Hematopoietic multipotent progenitor cell treated with erythropoietin and hydrocortisone succinate and interleukin-3 and kit ligand, for 17 days (in vitro differentiated cells): ENCODE measurements around the gene SEMA3E.
"Not testable (repeated sequence)": the region's sequence is repeated elsewhere in the genome, so short reads cannot be mapped to it uniquely, and the experiment has no call there.

Experiments used
- DNase-seq: peaks from one replicate; pipeline ENCODE4 v3.0.0-alpha.2; 2015; ENCODE audit warnings: low spot score

The SEMA3E gene

DNA sequence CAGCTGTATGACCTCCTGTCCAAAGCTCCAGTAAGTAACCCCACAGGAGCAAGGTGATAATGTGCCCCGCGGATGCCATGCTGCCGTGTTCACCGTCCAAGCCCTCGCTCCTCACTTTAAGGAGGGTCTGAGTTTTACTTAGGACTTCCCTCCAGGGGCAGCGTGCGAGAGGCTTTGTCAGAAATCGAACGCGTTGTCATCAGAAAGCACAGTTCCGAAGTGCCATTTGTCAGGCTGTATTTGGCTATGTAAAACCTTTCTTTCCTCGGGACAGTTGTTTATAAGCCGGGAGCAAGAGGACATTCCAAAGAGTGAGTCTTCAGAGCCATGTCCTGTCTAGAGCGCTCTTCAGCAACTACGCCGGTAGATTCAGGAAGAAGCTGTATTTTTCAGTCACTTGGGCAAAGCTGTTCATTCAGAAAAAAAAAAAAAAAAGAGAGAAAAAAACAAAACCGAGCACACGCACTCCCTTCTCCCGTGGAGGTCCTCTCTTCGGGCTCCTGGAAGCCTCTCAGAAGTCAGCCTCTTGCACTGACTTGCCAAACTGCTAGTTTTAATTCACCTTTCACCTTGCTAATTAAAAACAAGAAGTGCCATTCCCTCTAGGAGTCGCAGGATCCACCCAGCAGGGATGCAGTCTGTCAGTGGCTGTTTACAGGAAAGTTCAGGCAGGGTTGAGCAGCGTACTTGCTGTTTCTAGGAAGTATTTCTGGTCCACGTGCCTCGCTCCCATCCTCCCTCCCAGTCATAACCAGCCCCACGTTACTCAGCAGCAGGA, at the start of gene SEMA3E:
Gene SEMA3E, minus strand, starts transcription at position 676 of the 778 bp plus-strand sequence.
- no peak for DNase-seq

DNA sequence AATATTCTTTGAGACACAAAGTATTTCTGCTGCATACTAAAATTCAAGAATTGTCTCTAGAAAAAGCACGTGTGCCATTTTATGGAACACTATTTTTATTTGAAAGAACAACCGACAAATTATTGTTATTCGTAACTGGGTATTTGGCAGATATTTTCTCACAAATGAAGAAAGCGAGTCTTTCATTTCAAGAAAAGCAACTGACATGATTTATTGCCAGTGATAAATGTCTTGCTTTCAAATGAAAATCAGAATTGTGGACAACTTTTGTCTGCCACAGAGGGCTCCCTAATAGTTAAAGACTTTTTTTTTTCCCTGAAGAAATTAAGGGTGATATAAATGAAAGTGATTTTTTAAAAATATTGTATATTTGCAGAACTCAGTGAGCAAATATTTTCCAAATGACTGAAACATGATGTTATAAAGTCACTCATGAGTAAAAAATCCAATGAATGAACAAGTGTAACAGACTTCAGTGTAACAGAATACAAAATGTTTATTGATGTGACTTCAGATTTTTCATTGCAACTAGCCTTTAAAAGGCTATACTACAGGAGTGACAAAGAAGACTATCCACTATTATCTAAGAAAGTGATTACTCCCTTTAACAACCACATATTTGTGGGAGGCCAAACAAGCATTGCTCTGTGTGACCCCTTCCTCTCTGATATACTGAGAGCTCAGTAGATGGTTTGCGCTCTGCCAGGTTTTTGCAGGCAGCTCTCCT, 49.0 kb upstream of the SEMA3E start:
- DNase-seq, result no peak

GRCh38 chr7:83696101-83696500, 47.2 kb upstream of the SEMA3E start:
- no peak for DNase-seq

DNA sequence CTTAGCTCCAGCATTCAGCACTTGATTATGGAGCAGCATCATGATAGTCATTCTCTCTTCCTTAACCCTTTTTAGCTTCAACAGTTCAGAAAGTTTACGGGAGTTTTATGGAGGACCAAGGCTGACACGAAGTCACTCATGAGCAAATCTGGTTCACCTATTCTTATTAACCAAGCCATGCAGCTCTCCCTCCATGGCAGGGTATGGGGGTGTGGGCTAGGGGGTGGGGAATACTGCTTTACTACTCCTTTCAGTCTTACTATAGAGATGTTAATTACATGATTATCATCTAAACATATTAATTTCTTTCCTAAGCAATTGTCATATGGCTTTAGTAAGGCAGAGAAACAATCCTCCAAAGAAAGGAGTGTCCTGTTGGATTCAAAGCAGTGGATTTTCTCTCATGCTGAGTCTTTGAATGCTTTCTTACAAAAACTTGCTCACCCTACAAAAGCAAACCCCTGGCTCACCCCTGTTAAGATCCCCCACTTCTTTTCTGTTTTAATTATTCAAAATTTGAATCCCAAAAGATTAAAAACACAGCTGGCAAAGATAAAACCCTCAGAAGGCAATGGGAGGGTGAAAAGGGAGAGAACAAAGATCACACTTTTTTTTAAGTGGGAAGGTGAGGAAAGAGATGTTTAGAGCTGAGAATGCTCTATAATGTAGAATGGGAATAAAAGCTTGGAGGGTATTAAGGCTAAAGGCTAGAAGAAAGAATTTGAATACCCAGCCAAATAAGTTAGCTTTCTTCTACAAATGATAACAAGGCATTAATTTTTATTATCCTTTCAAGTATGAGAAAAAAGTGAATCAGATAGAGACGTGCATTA, 46.4 kb upstream of the SEMA3E start:
- DNase-seq, result no peak

- DNase-seq, result no peak
Observed at GRCh38 chr7:83693256-83693655, 44.3 kb upstream of the SEMA3E start.

GRCh38 chr7:83691095-83691494, 42.2 kb upstream of the SEMA3E start:
- DNase-seq, result no peak

- DNase-seq, result no peak
Observed at GRCh38 chr7:83689855-83690254, 40.9 kb upstream of the SEMA3E start.

GRCh38 chr7:83686416-83686815, 37.5 kb upstream of the SEMA3E start:
- no peak for DNase-seq

DNA sequence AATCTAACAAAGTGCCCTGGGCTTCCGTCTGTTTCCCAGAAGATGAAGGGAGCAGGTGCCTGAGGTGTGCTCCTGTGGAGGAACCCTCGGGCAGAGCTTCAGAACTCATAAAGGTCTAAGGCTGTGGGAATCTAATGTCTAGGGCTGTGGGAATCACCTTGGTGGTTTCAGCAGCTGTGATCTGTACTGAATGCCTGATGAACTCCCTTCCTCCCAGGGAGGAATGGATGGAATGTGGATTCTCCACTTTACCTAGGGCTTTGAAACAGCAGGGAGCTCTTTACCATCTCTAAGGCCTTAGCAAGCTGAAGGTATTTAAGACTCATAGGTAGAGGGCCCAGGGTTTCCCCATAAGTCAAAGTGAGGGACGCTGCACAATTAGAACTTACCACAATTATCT, 36.0 kb upstream of the SEMA3E start:
- DNase-seq, result no peak

GRCh38 chr7:83681200-83681778, 32.4 kb upstream of the SEMA3E start:
- DNase-seq, result no peak

DNA sequence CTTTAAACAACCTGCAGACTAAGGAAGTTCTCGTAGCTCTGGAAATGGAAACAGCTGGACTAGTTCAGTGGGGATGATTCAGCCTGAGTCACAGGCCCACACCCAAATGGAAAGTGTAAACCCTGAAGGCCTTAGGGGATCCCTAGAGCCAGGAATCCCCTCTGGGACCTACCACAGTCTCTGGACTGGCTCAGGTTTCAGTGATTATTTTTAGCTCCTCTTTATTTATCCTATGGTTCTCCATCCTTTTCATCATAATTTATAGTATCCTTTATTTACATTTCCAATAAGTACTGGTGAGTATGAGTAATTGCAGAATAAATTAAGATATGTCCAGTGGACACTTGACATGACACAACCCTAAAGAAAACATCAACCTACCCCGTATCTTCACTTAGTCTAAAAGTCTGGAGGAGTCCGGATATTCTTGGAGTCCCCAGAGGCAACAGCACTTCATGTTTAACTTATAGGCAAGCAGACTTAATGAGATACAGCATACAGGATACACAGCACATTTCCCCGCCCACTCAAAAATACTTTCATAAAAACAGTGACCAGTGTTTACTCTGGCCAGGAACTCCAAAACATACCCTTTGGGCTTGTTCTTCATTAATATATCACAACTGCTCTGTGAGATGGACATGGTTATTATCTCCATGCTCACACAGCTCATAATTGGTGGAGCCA, 28.4 kb upstream of the SEMA3E start:
- no peak for DNase-seq

- not testable (repeated sequence) for DNase-seq
Observed at GRCh38 chr7:83673291-83673690, 24.4 kb upstream of the SEMA3E start.

DNA sequence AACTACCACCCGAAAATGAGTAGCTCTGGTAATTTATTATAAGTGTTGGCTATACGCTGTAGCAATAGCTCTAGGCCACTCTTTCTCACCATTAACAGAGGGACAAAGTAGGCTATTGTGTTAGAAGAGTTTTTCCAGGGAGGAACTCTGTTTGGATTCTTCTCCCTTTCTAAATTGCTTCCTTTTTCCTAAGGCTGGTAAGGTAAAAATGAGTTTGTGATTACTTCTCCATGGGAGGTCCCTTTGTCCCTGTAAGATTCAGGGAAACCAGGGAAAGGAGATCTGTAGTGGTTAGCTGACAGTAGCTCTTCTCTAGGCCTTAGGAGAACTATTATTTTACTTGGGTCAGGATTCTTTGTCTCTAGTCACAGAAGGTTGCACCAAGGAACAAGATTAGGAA, 23.2 kb upstream of the SEMA3E start:
- DNase-seq, result no peak

DNA sequence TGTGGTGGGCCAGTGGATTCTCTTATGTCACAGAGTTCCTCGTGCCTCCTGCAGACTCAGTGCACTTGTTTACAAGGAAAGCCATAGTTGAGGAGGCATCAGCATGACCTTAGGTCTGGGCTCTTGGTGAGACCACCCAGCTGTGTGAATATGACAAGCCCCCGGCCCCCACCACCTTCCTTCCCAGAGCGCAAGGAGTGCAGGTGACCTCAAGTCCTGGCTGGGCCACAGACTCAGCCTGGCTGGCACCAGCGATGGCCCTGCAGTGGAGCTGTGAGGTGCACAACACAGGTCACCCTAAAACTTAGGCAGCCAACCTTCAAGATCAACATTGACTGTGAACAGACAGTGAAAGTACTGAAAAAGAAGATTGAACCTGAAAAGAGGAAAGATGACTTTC, 14.2 kb upstream of the SEMA3E start:
- DNase-seq, result no peak

DNA sequence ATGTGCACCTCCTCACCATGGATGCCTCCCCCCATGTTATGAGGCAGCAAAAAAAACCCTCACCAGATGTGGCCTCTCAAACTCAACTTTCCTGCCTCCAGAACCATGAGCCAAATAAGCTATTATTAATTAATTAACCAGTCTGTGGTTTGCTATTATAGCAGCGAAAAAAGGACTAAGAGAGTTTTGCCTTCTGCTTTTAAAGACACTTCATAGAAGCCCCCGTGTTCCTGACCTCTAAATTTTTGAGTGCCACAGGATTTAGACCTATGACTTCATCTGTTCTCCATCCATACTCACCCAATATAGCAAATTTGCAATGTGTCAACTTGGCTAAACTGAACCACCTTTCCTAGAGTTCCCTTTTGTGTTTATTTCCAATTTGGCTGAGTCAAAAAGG, 9.2 kb upstream of the SEMA3E start:
- DNase-seq, result no peak

DNA sequence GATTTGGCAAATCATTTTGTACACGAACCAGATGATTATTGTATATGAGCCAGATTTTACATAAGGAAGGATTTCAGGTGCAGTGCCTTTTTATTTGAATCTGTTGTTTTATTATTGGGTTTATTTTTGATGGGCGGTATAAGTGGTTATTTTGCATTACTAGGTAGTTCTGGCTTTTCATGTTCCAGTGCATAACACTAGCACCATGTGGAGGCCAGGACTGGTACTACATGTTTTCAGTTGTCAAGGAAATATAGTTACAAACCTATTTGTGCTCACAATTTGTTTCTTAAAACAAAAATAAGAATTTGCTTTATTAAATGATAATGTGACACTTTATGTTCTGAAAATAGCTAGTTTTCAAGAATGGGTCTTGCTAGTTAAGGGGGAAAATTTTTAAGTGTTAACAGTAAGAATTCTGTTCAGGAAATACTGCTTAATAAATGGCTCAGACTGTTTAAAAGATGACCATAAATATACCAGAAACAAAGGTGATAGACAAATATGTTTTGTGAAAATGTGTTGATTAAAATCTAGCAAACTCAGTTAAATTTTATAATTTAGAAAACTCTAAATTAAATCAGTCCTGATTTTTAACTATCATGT, 7.1 kb upstream of the SEMA3E start:
- no peak for DNase-seq

DNA sequence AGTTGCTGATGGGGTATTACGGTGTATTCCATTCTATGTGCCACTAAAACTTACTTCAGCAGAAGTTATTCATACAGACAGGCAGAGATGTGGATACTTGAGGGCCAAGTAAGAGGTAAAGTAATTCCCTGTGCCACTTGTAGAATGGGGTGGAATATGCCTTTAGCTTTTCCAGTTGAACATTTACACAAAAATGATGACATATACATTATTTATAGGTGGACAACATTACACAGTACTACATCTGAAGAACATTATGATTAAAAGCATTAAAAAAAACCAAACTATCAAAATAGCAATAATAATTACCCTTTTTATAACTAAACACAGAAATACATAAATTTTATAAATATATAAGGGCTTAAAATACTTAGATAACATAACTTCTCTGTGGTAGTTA, 3.5 kb upstream of the SEMA3E start:
- DNase-seq, result no peak

DNA sequence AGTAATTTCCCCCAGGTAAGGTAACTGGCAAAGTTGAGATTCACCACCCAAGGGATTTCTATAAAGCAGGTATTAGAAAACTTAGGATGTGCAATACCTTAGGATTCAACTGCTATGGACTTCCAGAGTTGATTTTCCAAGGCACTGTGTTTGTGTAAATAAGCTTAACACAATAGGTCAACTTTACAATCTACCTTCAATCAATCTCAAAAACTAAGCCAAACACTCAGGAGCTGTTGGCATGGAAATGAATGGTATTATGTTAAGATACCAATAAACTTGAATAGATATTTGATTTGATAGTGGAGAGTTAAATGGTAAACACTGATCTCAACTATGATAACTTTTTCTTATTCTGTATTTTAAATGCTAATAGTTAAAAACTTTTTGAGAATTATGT, 762 bp upstream of the SEMA3E start:
- no peak for DNase-seq

DNA sequence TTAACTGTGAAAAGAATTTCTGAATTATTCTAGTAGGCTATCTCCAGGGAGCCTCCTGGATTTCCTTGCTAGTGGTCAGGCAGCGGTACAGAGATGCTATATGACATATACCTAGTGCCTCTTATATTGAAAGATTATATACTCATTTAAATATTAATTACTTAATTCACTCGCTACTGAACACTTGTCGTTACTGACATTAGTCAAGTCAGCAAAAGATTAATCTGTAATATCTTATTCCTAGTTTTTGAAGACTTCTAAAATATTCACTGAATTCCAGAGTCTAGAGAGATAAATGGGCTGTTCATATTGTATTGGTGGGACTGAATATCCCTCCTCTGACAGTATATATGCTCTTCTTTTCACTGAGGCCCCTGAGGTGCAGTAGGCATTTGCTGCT, 2.9 kb downstream of the SEMA3E start:
- no peak for DNase-seq

DNA sequence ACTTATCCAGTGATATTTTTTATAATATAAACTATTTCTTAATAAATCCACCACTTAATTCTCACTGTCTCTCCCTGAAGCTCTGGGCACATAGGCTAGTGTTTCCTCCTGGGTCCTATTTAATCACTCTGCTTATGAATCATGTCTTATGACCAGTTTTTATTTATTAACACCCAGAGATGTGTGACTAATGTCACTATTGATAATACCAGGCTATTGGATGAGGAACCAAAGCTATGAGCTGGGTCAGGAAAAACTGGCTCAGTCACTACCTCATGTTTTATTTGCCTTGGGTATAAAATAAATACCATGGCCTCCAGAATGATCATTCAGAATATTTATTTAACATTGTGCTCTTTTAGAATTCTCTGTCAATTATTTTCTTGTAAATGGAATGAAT, 5.2 kb downstream of the SEMA3E start:
- DNase-seq, result no peak

GRCh38 chr7:83643012-83643411, 5.9 kb downstream of the SEMA3E start:
- no peak for DNase-seq
